H1 (cell line): ENCODE data around the gene RGS3. TPM values are rescaled to one million over a fixed set of nuclear protein-coding genes. Genes with fewer than 3 reads are reported as not detected.

Source experiments
- CBX8 ChIP-seq: fragments of 300-800, 300-1000 bp; sonication (generic); IDR thresholded peaks from 2 replicates; pipeline ENCODE4 v1.7.1; 2016; ENCODE audit warnings: low read depth, low read length, borderline replicate concordance
- polyA plus RNA-seq, 7 experiments: library from polyadenylated mRNA; depleted of rRNA in 3 of 7; stranded (reverse) in 5 of 7; unstranded in 2 of 7; fragments of >200 nt in 5 of 7; fragments of 200-250 nt in 2 of 7; gene quantifications; 1 replicate in 5 of 7; 2 replicates in 1 of 7; 4 replicates in 1 of 7; pipeline versions ENCODE4 v1.2.1 to v1.2.3, GENCODE V29; 2011 to 2013; ENCODE audit warnings: missing spikeins in 2 of 7, mixed read lengths in 2 of 7
- total RNA-seq: library from RNA; stranded (reverse); fragmentation: NEBNext Ultra II Directional; extraction: Animal tissue kit (Norgen Biotek cat#: 25700); gene quantifications from 2 replicates; pipeline ENCODE4 v1.2.1, GENCODE V29; 2021

The RGS3 gene
- total and polyA plus RNA-seq, 2 of the 8 experiments (the other 6 are each of a cell fraction or from before 2014, with no cell fraction given) = 12.6 to 18.2 TPM

- TF ChIP-seq CBX8 = no peak
These were observed 120.2 kb downstream of the RGS3 start (continued) for GRCh38 chr9:113583511-113584427.
